Duodenal mucosa (tissue), 2 donors: ENCODE data around the gene UBE2A.

ENCODE experiments used
- H3K27ac ChIP-seq: one replicate; pipeline ENCODE4 v1.7.0; 2013; ENCODE audit warnings: low read depth, low read length
- H3K27me3 ChIP-seq, 2 donors: one replicate each; pipeline ENCODE4 v1.7.0; 2013; ENCODE audit warnings: low read length in 2 of 2, control low read depth in 1 of 2; ENCODE audit not compliant: insufficient read depth in 2 of 2, control insufficient read depth in 1 of 2
- H3K36me3 ChIP-seq, 2 donors: one replicate each; pipeline ENCODE4 v1.7.0; 2013; ENCODE audit warnings: low read length in 2 of 2, control low read depth in 1 of 2; ENCODE audit not compliant: insufficient read depth in 2 of 2, control insufficient read depth in 1 of 2
- H3K4me1 ChIP-seq, 2 donors: one replicate each; pipeline ENCODE4 v1.7.0; 2013; ENCODE audit warnings: low read length in 2 of 2, control low read depth in 1 of 2; ENCODE audit not compliant: insufficient read depth in 2 of 2, control insufficient read depth in 1 of 2
- H3K4me3 ChIP-seq, 2 donors: one replicate each; pipeline ENCODE4 v1.7.0; 2013; ENCODE audit warnings: low read length in 2 of 2, low read depth in 1 of 2
- H3K9ac ChIP-seq, 2 donors: one replicate each; pipeline ENCODE4 v1.7.0; 2013; ENCODE audit warnings: low read length in 2 of 2, low read depth in 1 of 2
- H3K9me3 ChIP-seq, 2 donors: one replicate each; pipeline ENCODE4 v1.7.0; 2013; ENCODE audit warnings: low read length in 2 of 2, control low read depth in 1 of 2; ENCODE audit not compliant: control insufficient read depth in 1 of 2

Gene UBE2A

DNA sequence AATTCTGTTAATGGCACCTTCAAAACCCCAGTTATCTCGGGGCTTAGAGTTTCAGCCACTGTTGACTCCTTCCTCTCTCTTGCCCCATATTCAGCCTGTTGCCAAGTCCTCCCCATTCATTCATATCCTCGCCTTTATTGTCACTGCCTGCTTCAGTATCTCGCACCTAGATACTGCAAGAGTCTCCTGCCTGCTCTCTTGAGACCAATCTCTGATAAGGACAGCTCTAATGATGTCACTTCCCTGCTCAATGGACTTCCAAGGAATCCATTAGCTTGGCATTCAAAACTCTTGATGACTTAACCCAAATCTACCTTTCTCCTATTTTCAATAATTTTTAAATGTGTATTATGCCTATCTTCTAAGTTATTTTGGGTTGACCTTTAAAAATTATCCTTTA, 1.1 kb upstream of the UBE2A start:
- peaks cover 7 to 18% of the 10 kb centered on the region in 2 donors for H3K4me1 ChIP-seq
- H3K27ac ChIP-seq, result peak overlapping the region; percentile 51
- no peaks in the 10 kb centered on the region for H3K27me3 ChIP-seq
- peak overlapping the region; percentile 73 to 76 for H3K4me3 ChIP-seq
- H3K36me3 ChIP-seq, result no peaks in the 10 kb centered on the region
- peak overlapping the region in 1 of 2 donors; percentile 74 for H3K9ac ChIP-seq
- H3K9me3 ChIP-seq, result no peaks in the 10 kb centered on the region

DNA sequence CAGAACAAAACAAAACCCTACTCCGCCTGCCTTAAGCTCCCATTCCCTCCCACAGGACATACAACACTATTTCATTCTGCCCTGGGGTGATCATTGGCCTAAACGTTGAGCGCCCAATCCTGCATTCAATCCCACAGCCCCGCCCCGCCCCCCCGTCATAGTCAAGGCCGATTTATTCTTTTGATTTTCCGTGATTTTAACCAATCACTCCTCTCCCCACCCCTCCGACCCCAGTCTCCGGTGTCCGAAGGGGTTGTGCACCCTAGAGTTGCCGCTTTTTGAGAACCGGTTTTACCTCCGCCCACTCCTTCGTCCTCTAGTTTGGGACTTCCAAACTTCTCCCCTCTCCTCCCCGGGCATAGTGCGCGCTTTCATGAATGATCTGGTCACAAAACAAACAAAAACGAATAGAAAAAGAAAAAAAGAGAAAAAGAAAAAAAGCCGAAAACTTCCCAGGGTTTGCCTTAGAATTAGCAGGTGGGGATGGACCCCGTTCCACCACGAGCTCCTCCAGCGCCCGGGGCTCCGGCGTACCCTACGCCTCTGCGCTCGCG, 446 bp upstream of the UBE2A start:
- Histone ChIP-seq H3K36me3 (no peaks in the 10 kb centered on the region), H3K9ac (peak overlapping the region; percentile 63 to 74), H3K9me3 (no peaks in the 10 kb centered on the region), H3K4me1 (peaks cover 7 to 18% of the 10 kb centered on the region in 2 donors), H3K27ac (peak overlapping the region; percentile 51), H3K4me3 (peak overlapping the region; percentile 73 to 76), H3K27me3 (no peaks in the 10 kb centered on the region)

DNA sequence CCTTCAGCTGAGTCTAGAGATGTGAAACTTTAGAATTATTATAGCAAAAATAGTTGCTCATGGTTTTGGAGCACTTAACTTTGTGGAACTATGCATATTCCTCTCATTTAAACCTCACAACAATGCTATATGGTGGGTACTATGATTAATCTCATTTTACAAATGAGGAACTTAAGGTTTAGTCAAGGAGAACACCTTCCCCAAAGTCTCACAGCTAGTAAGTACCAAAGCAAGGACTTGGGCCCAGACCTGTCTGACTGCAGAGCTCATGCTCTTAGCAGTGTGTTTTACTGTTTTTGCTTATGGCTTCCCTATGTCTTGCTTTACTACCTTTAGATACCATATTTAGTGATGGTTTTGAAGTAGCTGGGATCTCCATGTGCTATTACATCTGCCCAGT, 5.1 kb downstream of the UBE2A start:
- Histone ChIP-seq H3K36me3 (no peaks in the 10 kb centered on the region), H3K4me1 (peaks cover 7 to 9% of the 10 kb centered on the region in 2 donors), H3K27me3 (no peaks in the 10 kb centered on the region), H3K4me3 (no peak overlapping the region), H3K27ac (no peak overlapping the region), H3K9me3 (no peaks in the 10 kb centered on the region), H3K9ac (no peak overlapping the region)

DNA sequence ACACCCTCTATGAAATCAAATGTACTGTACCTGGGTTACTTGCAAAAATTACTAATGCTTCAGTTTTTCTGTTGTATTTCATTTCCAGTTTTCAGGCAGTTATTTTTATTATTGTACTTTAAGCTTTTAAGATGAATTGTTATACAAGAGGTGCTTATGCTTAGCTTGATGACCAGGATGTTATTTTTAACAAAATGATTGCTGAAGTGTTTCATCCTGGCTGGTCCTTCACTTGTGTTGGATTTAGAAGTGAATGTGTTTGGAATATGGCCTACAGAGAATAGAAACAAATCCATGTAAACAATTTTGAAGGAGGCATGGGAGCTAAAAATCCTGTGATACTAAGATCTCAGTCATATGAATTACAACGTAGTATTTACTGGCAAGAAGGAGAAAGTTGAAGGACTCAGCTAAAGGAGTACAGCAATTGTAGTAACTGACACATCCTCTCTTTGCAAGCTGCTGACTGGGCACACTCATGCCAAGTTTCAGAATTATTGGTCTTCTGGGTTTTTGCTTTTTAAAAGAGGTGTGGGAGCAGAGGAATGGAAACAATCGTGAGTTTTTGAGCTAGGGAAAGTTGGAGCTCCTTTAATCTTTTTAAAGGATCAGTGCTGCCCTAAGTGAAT, 9.2 kb downstream of the UBE2A start:
- Histone ChIP-seq H3K27me3 (no peaks in the 10 kb centered on the region), H3K9me3 (no peaks in the 10 kb centered on the region), H3K36me3 (no peaks in the 10 kb centered on the region), H3K4me1 (no peaks in the 10 kb centered on the region), H3K4me3 (no peak overlapping the region), H3K27ac (no peak overlapping the region), H3K9ac (no peak overlapping the region)

DNA sequence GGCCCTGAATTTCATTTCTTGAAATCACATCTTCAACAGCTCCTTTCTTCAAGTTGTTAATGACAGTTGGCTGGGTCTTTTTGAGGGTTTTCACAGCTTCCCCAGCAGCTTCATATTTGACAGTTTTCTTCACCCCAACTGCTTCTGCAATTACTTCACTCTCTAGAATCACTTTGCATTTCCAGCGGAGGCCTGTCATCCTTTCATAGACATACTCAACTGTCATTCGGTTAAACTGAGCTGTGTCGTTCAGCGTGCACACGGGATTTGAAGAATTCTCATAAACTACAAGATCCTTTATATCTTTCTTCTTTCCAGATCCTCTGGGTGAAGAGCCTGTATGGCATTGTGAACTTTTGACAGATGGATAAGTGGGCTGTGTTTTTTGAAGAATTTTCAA, 15.4 kb downstream of the UBE2A start:
- Histone ChIP-seq H3K9ac (no peak overlapping the region), H3K9me3 (no peaks in the 10 kb centered on the region), H3K27me3 (no peaks in the 10 kb centered on the region), H3K36me3 (peaks cover 11 to 27% of the 10 kb centered on the region in 2 donors), H3K27ac (no peak overlapping the region), H3K4me3 (no peak overlapping the region), H3K4me1 (no peaks in the 10 kb centered on the region)

DNA sequence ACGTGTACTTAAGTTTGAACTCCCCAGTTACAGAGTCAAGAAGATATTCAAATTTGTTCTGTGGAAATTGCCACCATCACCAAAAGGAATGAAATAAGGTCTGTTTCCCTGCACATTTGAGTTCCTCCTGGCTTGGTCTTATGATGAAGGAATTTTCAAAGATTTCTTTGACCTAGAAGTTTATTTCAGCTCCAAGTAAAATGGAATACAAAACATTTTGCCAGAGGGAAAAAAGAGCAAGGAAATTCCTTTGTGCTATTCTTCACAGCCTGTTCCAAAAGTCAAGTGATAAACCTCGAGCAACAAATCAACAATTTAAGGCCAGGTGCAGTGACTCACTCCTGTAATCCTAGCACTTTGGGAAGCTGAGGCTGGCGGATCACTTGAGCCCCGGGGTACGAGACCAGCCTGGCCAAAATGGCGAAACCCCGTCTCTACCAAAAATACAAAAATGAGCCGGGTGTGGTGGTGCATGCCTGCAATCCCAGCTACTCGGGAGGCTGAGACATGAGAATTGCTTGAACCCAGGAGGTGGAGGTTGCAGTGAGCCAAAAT, 28.4 kb downstream of the UBE2A start:
- H3K4me3 ChIP-seq, result no peak overlapping the region
- no peak overlapping the region for H3K9ac ChIP-seq
- H3K27ac ChIP-seq, result no peak overlapping the region
- H3K27me3 ChIP-seq, result no peaks in the 10 kb centered on the region
- no peaks in the 10 kb centered on the region for H3K9me3 ChIP-seq
- H3K4me1 ChIP-seq, result peaks cover 0 to 4% of the 10 kb centered on the region in 2 donors
- H3K36me3 ChIP-seq, result no peaks in the 10 kb centered on the region

DNA sequence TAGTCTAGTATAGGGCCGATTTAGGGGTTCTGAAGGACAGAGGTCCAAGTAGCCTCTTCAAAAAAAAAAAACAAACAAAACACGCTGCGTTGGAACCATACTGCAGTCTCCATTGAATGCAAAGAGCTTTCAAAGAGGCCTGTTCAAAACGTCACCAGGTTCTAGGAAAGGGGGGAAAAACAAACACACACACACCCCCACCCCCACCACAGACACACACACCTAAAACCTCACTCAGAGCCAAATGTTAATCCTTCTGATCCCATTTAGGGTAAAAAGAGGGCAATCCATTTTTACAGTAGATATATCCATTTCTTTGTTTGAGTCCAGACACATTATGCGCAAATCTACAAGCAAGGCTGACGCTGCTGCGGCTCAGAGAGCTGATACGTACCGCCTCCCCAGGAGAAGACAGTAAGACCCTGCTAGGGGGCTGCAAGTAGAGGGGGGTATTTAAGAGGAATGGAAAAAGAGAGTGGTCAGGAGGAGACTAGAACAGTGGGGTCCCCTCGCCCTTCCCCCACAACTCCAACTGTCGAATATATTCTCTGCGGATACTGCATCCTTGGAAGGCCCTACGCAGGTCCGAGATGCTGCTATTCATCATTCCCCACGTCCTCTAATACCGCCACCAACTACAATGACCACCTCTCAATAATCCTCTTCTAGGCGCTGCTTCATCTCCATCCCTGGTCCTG, 30.6 kb downstream of the UBE2A start:
- H3K9ac ChIP-seq, result peak overlapping the region; percentile 68 to 70
- H3K9me3 ChIP-seq, result no peaks in the 10 kb centered on the region
- no peak overlapping the region for H3K27ac ChIP-seq
- peaks cover 0 to 4% of the 10 kb centered on the region in 2 donors for H3K4me1 ChIP-seq
- H3K36me3 ChIP-seq, result no peaks in the 10 kb centered on the region
- peak overlapping the region; percentile 77 to 89 for H3K4me3 ChIP-seq
- H3K27me3 ChIP-seq, result no peaks in the 10 kb centered on the region

DNA sequence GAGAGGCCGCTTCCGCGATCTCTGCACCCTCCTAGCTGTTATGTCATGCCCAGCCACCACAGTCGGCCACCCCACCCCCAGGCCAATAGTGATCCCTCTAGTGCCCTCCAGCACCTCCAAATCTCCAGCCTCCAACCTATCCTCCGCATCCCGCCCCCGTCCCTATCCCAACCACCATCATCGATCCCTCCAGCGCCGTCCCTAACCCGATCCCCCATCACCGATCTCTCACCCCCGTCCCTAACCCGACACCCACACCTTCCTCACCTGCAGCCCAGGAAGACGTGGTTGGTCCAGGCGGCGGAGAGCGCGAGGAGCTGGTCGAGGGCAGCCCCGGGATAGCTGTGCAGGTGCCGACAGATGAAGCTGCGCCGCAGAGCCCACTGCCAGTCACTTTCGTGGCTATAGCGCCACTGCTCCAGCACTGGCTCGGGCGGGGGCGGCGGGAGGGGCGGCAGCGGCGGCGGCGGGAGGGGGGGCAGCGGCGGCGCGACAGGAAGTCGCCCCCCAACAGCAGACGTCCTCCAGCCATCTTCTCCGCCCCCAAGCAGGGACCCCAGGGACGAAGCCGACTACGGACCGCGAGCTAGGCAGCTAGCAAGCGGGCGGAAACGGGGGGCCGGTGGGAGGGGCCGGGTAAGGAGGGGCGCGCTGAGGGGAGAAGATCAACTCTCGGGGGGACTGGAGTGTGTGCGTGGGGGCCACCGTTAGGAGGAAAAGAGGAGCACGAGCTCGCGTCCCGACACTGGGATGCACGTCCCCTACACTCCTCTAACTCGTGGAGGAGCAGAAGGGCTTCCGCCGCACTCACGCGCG, 31.3 kb downstream of the UBE2A start:
- peak overlapping the region; percentile 87 to 89 for H3K4me3 ChIP-seq

DNA sequence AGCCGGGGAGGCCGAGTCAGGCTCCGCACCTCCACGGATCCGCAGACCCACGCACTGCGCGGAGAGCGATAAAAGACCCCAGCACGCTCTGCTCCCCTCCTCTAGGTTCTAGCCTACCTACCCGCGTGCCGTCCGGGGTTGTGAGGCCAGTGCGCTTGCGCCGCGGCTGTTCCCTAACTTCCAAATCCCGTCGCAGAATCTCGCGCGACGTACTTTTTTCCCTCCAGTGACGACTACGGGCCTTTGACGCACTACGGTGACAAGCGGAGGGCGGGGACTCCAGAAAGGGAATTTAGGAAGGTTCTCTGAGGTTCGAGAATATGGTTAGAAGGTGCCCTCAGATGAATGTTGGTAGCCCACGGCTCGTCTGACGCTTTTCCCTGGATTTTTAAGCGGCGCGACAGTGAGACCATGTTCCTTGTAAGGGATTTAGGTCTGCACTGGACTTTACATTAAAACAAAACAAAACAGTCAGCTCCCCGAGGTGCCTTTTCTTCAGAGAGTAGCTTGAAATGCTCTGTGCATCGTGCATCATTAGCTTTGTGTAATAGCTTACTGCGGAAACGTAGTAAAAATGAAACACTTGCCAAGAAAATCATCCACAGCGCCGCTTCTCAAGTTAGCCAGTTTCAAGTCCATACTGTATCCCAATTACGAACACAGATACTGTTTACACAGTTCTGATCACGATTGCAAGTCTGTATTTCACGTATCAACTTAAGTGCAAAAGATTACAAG, 32.1 kb downstream of the UBE2A start, which contains the start of gene NKRF:
TSS of gene NKRF (minus strand) at position 145 of the 738 bp plus-strand sequence.
- peak within 1 kb of the TSS; percentile 85 for H3K9ac ChIP-seq
- H3K27me3 ChIP-seq, result no peaks in the 10 kb centered on the region
- peaks cover 0 to 4% of the 10 kb centered on the region in 2 donors for H3K4me1 ChIP-seq
- no peaks in the 10 kb centered on the region for H3K36me3 ChIP-seq
- no peaks in the 10 kb centered on the region for H3K9me3 ChIP-seq
- peak within 1 kb of the TSS; percentile 89 for H3K27ac ChIP-seq
- H3K4me3 ChIP-seq, result peak within 1 kb of the TSS; percentile 87 to 89

More for the DNA sequence above, 31.3 kb downstream of the UBE2A start:
- H3K4me1 ChIP-seq, result peaks cover 0 to 4% of the 10 kb centered on the region in 2 donors
- H3K9me3 ChIP-seq, result no peaks in the 10 kb centered on the region
- no peaks in the 10 kb centered on the region for H3K36me3 ChIP-seq
- H3K27ac ChIP-seq, result peak overlapping the region; percentile 89
- H3K9ac ChIP-seq, result peak overlapping the region; percentile 85
- H3K27me3 ChIP-seq, result no peaks in the 10 kb centered on the region
